ENCODE data around the gene SATB2. TPM values are rescaled to one million over a fixed set of nuclear protein-coding genes. Genes with fewer than 3 reads are reported as not detected.

The SATB2 gene
- polyA plus RNA-seq, 1 of the 3 experiments (the other 2 are of a cell fraction), result 0.13 TPM

- no peaks in the 10 kb centered on the region for H3K9me2 ChIP-seq
- no peaks in the 10 kb centered on the region for H3K9me3 ChIP-seq
- no peaks in the 10 kb centered on the region for H3K4me1 ChIP-seq (ENCODE audit: control insufficient read depth in 1 of 2, insufficient read depth in 2 of 2, low read depth in 1 of 2, low read length in 1 of 2)
- H3K9ac ChIP-seq, result no peak overlapping the region
- H4K20me1 ChIP-seq (ENCODE audit: insufficient read depth), result no peaks in the 10 kb centered on the region
- H3F3A ChIP-seq (replicated peaks; ENCODE audit: insufficient read depth), result no peaks in the 10 kb centered on the region
- H3K27ac ChIP-seq (ENCODE audit: low read depth in 2 of 2, low read length in 1 of 2), result no peak overlapping the region
- ChIA-PET POLR2A (no interaction called here), CTCF (no interaction called here)
- no peaks in the 10 kb centered on the region for H3K27me3 ChIP-seq (ENCODE audit: insufficient read depth)
- no peak overlapping the region for H3K4me3 ChIP-seq (ENCODE audit: low read depth in 2 of 2, low read length in 1 of 2)
- 22% methylated on average over 6 of the region's 6 CpGs for WGBS (ENCODE audit: low lambda C conversion rate)
- no peak overlapping the region for H3K4me2 ChIP-seq
- H3K36me3 ChIP-seq (replicated peaks in 1 of 2; ENCODE audit: control insufficient read depth in 1 of 2, insufficient read depth in 2 of 2, low read length in 1 of 2), result no peaks in the 10 kb centered on the region
- no peak for TF ChIP-seq EZH2phosphoT487 (IDR thresholded peaks at IDR 0.05; ENCODE audit: borderline replicate concordance, low read depth)
- no peak for TF ChIP-seq CHD2 (IDR thresholded peaks at IDR 0.05; ENCODE audit: low read length, partially characterized antibody)
- TF ChIP-seq USF1 (IDR thresholded peaks at IDR 0.05; ENCODE audit: borderline replicate concordance, low read depth), result no peak
- no peak for TF ChIP-seq PBX3 (IDR thresholded peaks at IDR 0.05)
- TF ChIP-seq GABPA (IDR thresholded peaks at IDR 0.05; ENCODE audit: low read depth), result no peak
- TF ChIP-seq TCF12 (IDR thresholded peaks at IDR 0.05), result no peak
- TF ChIP-seq GATA2 (CRISPR knock-in tag; IDR thresholded peaks at IDR 0.05), result no peak
- DNase-seq, result no peak
- no peaks in the 10 kb centered on the region for H3K79me2 ChIP-seq (ENCODE audit: insufficient read depth)
- H2AFZ ChIP-seq (ENCODE audit: low read depth), result no peak overlapping the region
These were observed 87.5 kb downstream of the SATB2 start for GRCh38 chr2:199370150-199370780.

- Histone ChIP-seq H3K4me3 (ENCODE audit: low read depth in 2 of 2, low read length in 1 of 2) (no peak overlapping the region), H3K36me3 (replicated peaks in 1 of 2; ENCODE audit: control insufficient read depth in 1 of 2, insufficient read depth in 2 of 2, low read length in 1 of 2) (no peaks in the 10 kb centered on the region), H4K20me1 (ENCODE audit: insufficient read depth) (no peaks in the 10 kb centered on the region), H3K9ac (no peak overlapping the region), H3K9me2 (no peaks in the 10 kb centered on the region), H3K27ac (ENCODE audit: low read depth in 2 of 2, low read length in 1 of 2) (no peak overlapping the region), H3K4me2 (no peak overlapping the region), H3F3A (replicated peaks; ENCODE audit: insufficient read depth) (no peaks in the 10 kb centered on the region), H2AFZ (ENCODE audit: low read depth) (no peak overlapping the region), H3K4me1 (ENCODE audit: control insufficient read depth in 1 of 2, insufficient read depth in 2 of 2, low read depth in 1 of 2, low read length in 1 of 2) (no peaks in the 10 kb centered on the region), H3K27me3 (ENCODE audit: insufficient read depth) (no peaks in the 10 kb centered on the region; the same call in 1 of the 2 replicates), H3K79me2 (ENCODE audit: insufficient read depth) (no peaks in the 10 kb centered on the region), H3K9me3 (no peaks in the 10 kb centered on the region)
- TF ChIP-seq NRF1 (IDR thresholded peaks at IDR 0.05; ENCODE audit: low read depth, low read length) (no peak), USF2 (IDR thresholded peaks at IDR 0.05; ENCODE audit: borderline replicate concordance, low read depth, low read length) (no peak), POLR2AphosphoS5 (IDR thresholded peaks at IDR 0.05; ENCODE audit: low read depth, low read length) (no peak), TAF1 (IDR thresholded peaks at IDR 0.05; ENCODE audit: borderline replicate concordance, low read depth, low read length) (no peak), PBX3 (IDR thresholded peaks at IDR 0.05) (no peak), REST (IDR thresholded peaks at IDR 0.05; ENCODE audit: low read depth, low read length) (no peak), RCOR1 (IDR thresholded peaks at IDR 0.05; ENCODE audit: low read length) (no peak), SMC3 (IDR thresholded peaks at IDR 0.05; ENCODE audit: low read depth, low read length) (no peak), MEF2A (IDR thresholded peaks at IDR 0.05; ENCODE audit: borderline replicate concordance, low read depth) (no peak), TEAD4 (IDR thresholded peaks at IDR 0.05; ENCODE audit: borderline replicate concordance, insufficient read depth) (no peak), JUND (IDR thresholded peaks at IDR 0.05) (no peak), NFIC (IDR thresholded peaks at IDR 0.05; ENCODE audit: borderline replicate concordance) (no peak), EZH2phosphoT487 (IDR thresholded peaks at IDR 0.05; ENCODE audit: borderline replicate concordance, low read depth) (no peak), YY1 (IDR thresholded peaks at IDR 0.05; ENCODE audit: low read depth) (no peak)
- no peak for DNase-seq
- POLR2A ChIA-PET, result no interaction called here
- CTCF ChIA-PET, result no interaction called here
- WGBS (ENCODE audit: low lambda C conversion rate), result 13% methylated on average over 2 of the region's 2 CpGs
These were observed 91.3 kb downstream of the SATB2 start for GRCh38 chr2:199366406-199366805.
